ENCODE results near the gene FNDC7. TPM values are rescaled to one million over a fixed set of nuclear protein-coding genes. Genes with fewer than 3 reads are reported as not detected.

FNDC7 gene
- total and polyA plus RNA-seq, 2 experiments from 2014 or later = not detected

GRCh38 chr1:108668777-108669176, 43.9 kb upstream of the FNDC7 start:
- Histone ChIP-seq H3K27me3 (no peaks in the 10 kb centered on the region), H3K36me3 (no peaks in the 10 kb centered on the region), H3K27ac (no peak overlapping the region), H3K4me1 (ENCODE audit: low read depth) (no peaks in the 10 kb centered on the region), H3K9me3 (ENCODE audit: low read depth) (no peaks in the 10 kb centered on the region), H3K4me3 (no peak overlapping the region)
- TF ChIP-seq, protein P1, sequence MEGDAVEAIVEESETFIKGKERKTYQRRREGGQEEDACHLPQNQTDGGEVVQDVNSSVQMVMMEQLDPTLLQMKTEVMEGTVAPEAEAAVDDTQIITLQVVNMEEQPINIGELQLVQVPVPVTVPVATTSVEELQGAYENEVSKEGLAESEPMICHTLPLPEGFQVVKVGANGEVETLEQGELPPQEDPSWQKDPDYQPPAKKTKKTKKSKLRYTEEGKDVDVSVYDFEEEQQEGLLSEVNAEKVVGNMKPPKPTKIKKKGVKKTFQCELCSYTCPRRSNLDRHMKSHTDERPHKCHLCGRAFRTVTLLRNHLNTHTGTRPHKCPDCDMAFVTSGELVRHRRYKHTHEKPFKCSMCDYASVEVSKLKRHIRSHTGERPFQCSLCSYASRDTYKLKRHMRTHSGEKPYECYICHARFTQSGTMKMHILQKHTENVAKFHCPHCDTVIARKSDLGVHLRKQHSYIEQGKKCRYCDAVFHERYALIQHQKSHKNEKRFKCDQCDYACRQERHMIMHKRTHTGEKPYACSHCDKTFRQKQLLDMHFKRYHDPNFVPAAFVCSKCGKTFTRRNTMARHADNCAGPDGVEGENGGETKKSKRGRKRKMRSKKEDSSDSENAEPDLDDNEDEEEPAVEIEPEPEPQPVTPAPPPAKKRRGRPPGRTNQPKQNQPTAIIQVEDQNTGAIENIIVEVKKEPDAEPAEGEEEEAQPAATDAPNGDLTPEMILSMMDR (IDR thresholded peaks at IDR 0.05; ENCODE audit: low read depth, low read length) = no peak
- DNase-seq (ENCODE audit: low read depth in 1 of 2, low spot score in 1 of 2) = no peak

GRCh38 chr1:108669679-108670078, 43.0 kb upstream of the FNDC7 start:
- no peak for DNase-seq (ENCODE audit: low read depth in 1 of 2, low spot score in 1 of 2)
- Histone ChIP-seq H3K4me1 (ENCODE audit: low read depth) (no peaks in the 10 kb centered on the region), H3K27me3 (no peaks in the 10 kb centered on the region), H3K4me3 (no peak overlapping the region), H3K9me3 (ENCODE audit: low read depth) (no peaks in the 10 kb centered on the region), H3K36me3 (no peaks in the 10 kb centered on the region), H3K27ac (no peak overlapping the region)
- TF ChIP-seq, protein P1 (IDR thresholded peaks at IDR 0.05; ENCODE audit: low read depth, low read length) = no peak

- H3K4me1 ChIP-seq (ENCODE audit: low read depth) = no peaks in the 10 kb centered on the region
- no peak overlapping the region for H3K27ac ChIP-seq
- H3K4me3 ChIP-seq = no peak overlapping the region
- no peaks in the 10 kb centered on the region for H3K27me3 ChIP-seq
- TF ChIP-seq, protein P1 (IDR thresholded peaks at IDR 0.05; ENCODE audit: low read depth, low read length) = no peak
- no peak for DNase-seq (ENCODE audit: low read depth in 1 of 2, low spot score in 1 of 2)
- H3K36me3 ChIP-seq = no peaks in the 10 kb centered on the region
- no peaks in the 10 kb centered on the region for H3K9me3 ChIP-seq (ENCODE audit: low read depth)
Observed at GRCh38 chr1:108670131-108670773, 42.5 kb upstream of the FNDC7 start.

GRCh38 chr1:108671143-108671542, 41.6 kb upstream of the FNDC7 start:
- Histone ChIP-seq H3K4me3 (no peak overlapping the region), H3K36me3 (no peaks in the 10 kb centered on the region), H3K4me1 (ENCODE audit: low read depth) (no peaks in the 10 kb centered on the region), H3K9me3 (ENCODE audit: low read depth) (no peaks in the 10 kb centered on the region), H3K27me3 (no peaks in the 10 kb centered on the region), H3K27ac (no peak overlapping the region)
- TF ChIP-seq, protein P1 (IDR thresholded peaks at IDR 0.05; ENCODE audit: low read depth, low read length) = no peak
- no peak for DNase-seq (ENCODE audit: low read depth in 1 of 2, low spot score in 1 of 2)

DNA sequence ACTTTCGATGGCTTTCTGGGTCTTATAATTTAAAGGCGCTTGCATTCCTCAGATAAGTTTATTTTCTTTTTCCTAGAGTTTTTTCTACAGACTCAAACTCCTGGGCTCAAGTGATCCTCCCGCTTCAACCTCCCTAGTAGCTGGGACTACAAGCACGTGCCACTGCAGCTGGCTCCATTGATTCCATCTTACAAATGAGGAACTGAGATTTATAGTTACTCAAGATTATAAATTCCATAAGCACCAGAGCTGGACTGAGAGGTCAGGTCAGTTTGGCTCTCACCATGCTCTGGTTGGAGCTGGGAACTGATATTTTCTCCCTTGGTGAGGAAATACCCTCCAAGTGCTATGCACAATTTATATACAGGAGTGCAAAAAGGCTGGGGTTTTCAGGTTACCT, 34.0 kb upstream of the FNDC7 start:
- Histone ChIP-seq H3K36me3 (no peaks in the 10 kb centered on the region), H3K27ac (no peak overlapping the region), H3K4me3 (no peak overlapping the region), H3K4me1 (ENCODE audit: low read depth) (no peaks in the 10 kb centered on the region), H3K9me3 (ENCODE audit: low read depth) (no peaks in the 10 kb centered on the region), H3K27me3 (no peaks in the 10 kb centered on the region)
- TF ChIP-seq, protein P1 (IDR thresholded peaks at IDR 0.05; ENCODE audit: low read depth, low read length) = no peak
- DNase-seq (ENCODE audit: low read depth in 1 of 2, low spot score in 1 of 2) = no peak

Data from cardiac muscle cell (in vitro differentiated cells and primary cell).